Fibroblast of lung (primary cell): ENCODE results near the gene GLCCI1. TPM values are rescaled to one million over a fixed set of nuclear protein-coding genes. Genes with fewer than 3 reads are reported as not detected.
A peak's percentile ranks its signal among the peaks of the same experiment; 100 is the strongest.

Experiments
- DNase-seq, 2 donors: peaks; one replicate each; pipeline versions ENCODE4 v3.0.0 to v3.0.0-alpha.2; 2010; ENCODE audit warnings: low read depth in 2 of 2
- H2AFZ ChIP-seq: 2 replicates; pipeline ENCODE4 v1.5.1; 2012; ENCODE audit warnings: low read length, control low read depth, inconsistent platforms
- H3K27ac ChIP-seq: 2 replicates; pipeline ENCODE4 v1.5.1; 2011; ENCODE audit warnings: low read length, control low read depth; ENCODE audit not compliant: insufficient read depth
- H3K27me3 ChIP-seq: 2 replicates; pipeline ENCODE4 v1.5.1; 2011; ENCODE audit warnings: mild to moderate bottlenecking, low read length; ENCODE audit not compliant: control insufficient read depth, insufficient read depth
- H3K36me3 ChIP-seq: 2 replicates; pipeline ENCODE4 v1.5.1; 2011; ENCODE audit warnings: low read length; ENCODE audit not compliant: control insufficient read depth, insufficient read depth
- H3K4me1 ChIP-seq: 2 replicates; pipeline ENCODE4 v1.5.1; 2011; ENCODE audit warnings: low read length; ENCODE audit not compliant: control insufficient read depth, insufficient read depth; ENCODE audit errors: extremely low read depth
- H3K4me2 ChIP-seq: 2 replicates; pipeline ENCODE4 v1.5.1; 2011; ENCODE audit warnings: low read length, control low read depth; ENCODE audit not compliant: insufficient read depth; ENCODE audit errors: extremely low read depth
- H3K4me3 ChIP-seq, 4 experiments: fragments of 200-600 bp in 1 of 4; sonication (generic) in 1 of 4; replicated peaks in 1 of 4; 2 replicates each; pipeline ENCODE4 v1.5.1; 2011 to 2016; ENCODE audit warnings: low read length in 4 of 4, low read depth in 3 of 4, mild to moderate bottlenecking in 3 of 4, control low read depth in 2 of 4, inconsistent platforms in 1 of 4, mixed read lengths in 1 of 4; ENCODE audit not compliant: insufficient read depth in 1 of 4; ENCODE audit errors: control extremely low read depth in 1 of 4
- H3K79me2 ChIP-seq: 2 replicates; pipeline ENCODE4 v1.5.1; 2012; ENCODE audit warnings: mild to moderate bottlenecking, low read length, inconsistent platforms; ENCODE audit not compliant: control insufficient read depth, insufficient read depth
- H3K9ac ChIP-seq: 2 replicates; pipeline ENCODE4 v1.5.1; 2011; ENCODE audit warnings: mild to moderate bottlenecking, low read length, control low read depth; ENCODE audit not compliant: insufficient read depth
- H3K9me3 ChIP-seq: 2 replicates; pipeline ENCODE4 v1.5.1; 2012; ENCODE audit warnings: low read depth, low read length; ENCODE audit not compliant: control insufficient read depth, insufficient read depth
- H4K20me1 ChIP-seq: 2 replicates; pipeline ENCODE4 v1.5.1; 2011; ENCODE audit warnings: low read length; ENCODE audit not compliant: control insufficient read depth, insufficient read depth; ENCODE audit errors: extremely low read depth
- CTCF ChIP-seq, 2 donors: IDR thresholded peaks in 1 of 2; conservative IDR thresholded peaks in 1 of 2; 1 replicate in 1 of 2; 2 replicates in 1 of 2; pipeline ENCODE4 v1.5.1; 2011 to 2012; ENCODE audit warnings: low read length in 2 of 2, control low read depth in 1 of 2, inconsistent platforms in 1 of 2, low read depth in 1 of 2, mild to moderate bottlenecking in 1 of 2
- EZH2 ChIP-seq: IDR thresholded peaks from 2 replicates; pipeline ENCODE4 v1.5.1; 2012; ENCODE audit warnings: low read length, control low read depth, mild to moderate bottlenecking; ENCODE audit errors: missing control alignments
- polyA plus RNA-seq, 2 donors: library from polyadenylated mRNA; depleted of rRNA in 1 of 2; stranded (reverse) in 1 of 2; unstranded in 1 of 2; fragments of >200 nt; gene quantifications; 2 replicates each; pipeline ENCODE4 v1.2.1, GENCODE V29; 2011 to 2012; ENCODE audit warnings: missing spikeins in 1 of 2
- total RNA-seq: library from RNA; depleted of rRNA; stranded (reverse); fragments of >200 nt; gene quantifications from 2 replicates; pipeline ENCODE4 v1.2.1, GENCODE V29; 2014

GLCCI1 gene
- total and polyA plus RNA-seq, 2 donors (not counting 1 experiment from before 2014, with no cell fraction given): 4.4 to 8.3 TPM

GRCh38 chr7:7988706-7989105 is 20.1 kb downstream of the GLCCI1 start:
- Histone ChIP-seq H3K9me3 (no peaks in the 10 kb centered on the region), H3K4me2 (no peak overlapping the region), H3K79me2 (no peaks in the 10 kb centered on the region), H3K36me3 (no peaks in the 10 kb centered on the region), H3K9ac (no peak overlapping the region), H3K27ac (no peak overlapping the region), H4K20me1 (no peaks in the 10 kb centered on the region), H3K27me3 (no peaks in the 10 kb centered on the region), H3K4me1 (no peaks in the 10 kb centered on the region), H3K4me3 (no peak overlapping the region), H2AFZ (no peak overlapping the region)
- TF ChIP-seq EZH2 (no peak), CTCF (conservative IDR thresholded peaks at IDR 0.05 in 1 of 2, IDR thresholded peaks at IDR 0.05 in 1 of 2; ENCODE audit: low read depth in 1 of 2, low read length in 2 of 2) (no peak)
- DNase-seq: no peak

DNA sequence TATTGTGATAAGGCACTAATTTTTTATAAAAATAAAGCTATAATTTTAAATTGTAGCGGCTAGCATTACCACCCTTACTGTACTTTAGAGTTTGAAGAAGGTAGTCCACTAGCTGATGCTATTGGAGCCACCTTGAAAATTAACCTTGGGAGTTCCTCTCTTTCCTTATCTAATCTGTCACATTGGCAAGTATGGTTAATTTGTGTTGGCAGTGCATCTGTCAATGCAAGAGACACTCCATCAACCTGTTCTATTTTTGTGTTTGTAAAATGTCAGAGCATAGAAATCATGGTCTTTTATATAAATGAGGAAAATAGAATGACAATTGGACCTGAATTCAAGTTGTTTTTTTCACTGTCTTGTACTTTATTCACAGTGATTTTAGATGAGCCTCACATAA is 20.5 kb downstream of the GLCCI1 start:
- no peak overlapping the region for H3K4me3 ChIP-seq
- no peak overlapping the region for H3K27ac ChIP-seq
- H4K20me1 ChIP-seq: no peaks in the 10 kb centered on the region
- H2AFZ ChIP-seq: no peak overlapping the region
- no peak for DNase-seq
- no peak overlapping the region for H3K4me2 ChIP-seq
- no peaks in the 10 kb centered on the region for H3K27me3 ChIP-seq
- no peak overlapping the region for H3K9ac ChIP-seq
- TF ChIP-seq EZH2 (no peak), CTCF (conservative IDR thresholded peaks at IDR 0.05 in 1 of 2, IDR thresholded peaks at IDR 0.05 in 1 of 2; ENCODE audit: low read depth in 1 of 2, low read length in 2 of 2) (no peak)
- no peaks in the 10 kb centered on the region for H3K36me3 ChIP-seq
- no peaks in the 10 kb centered on the region for H3K4me1 ChIP-seq
- H3K9me3 ChIP-seq: no peaks in the 10 kb centered on the region
- H3K79me2 ChIP-seq: no peaks in the 10 kb centered on the region

DNA sequence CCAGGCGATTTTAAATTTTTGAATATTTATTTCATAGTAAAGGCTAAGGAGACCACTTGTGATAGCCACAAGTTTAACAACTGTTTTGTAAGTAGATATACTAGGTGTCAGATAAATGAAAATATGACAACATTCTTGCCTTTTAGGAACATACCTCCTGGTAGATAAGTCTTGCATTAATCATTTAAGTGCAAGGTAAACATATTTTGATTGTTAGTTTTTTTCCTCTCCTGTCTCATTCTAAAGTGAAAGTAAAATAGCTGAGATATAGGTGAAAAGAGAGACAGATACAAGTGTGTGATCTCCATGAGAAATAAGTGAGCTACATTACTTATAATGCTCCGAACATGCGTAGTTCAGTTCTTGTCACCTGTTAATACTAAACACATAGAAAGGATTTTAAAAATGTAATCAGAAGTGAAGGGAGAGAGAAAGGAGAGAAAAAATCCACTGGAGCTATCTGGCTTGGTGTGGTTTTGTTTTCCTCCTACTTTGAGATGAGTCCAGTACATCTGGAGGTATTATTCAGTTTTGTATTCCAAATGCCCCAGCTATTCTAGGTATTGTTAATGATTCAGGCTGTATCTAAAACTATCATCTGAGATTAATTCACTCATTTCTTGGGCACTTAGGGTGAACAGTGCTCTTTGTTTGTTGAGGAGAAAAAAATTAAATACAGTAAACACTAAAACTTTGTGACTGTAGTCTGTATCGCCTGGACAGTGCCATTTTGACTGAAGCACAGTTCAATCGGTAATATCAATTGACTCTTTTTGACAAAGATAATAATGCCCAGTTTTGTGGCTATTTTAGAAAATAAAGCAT is 21.2 kb downstream of the GLCCI1 start:
- Histone ChIP-seq H3K36me3 (no peaks in the 10 kb centered on the region), H2AFZ (no peak overlapping the region), H3K4me3 (peak overlapping the region in 1 of 4 experiments; percentile 23), H3K27ac (no peak overlapping the region), H3K9ac (no peak overlapping the region), H4K20me1 (no peaks in the 10 kb centered on the region), H3K4me1 (no peaks in the 10 kb centered on the region), H3K79me2 (no peaks in the 10 kb centered on the region), H3K27me3 (no peaks in the 10 kb centered on the region), H3K9me3 (no peaks in the 10 kb centered on the region), H3K4me2 (peak overlapping the region; percentile 46)
- DNase-seq: no peak
- no peak for TF ChIP-seq EZH2
- TF ChIP-seq CTCF (conservative IDR thresholded peaks at IDR 0.05 in 1 of 2, IDR thresholded peaks at IDR 0.05 in 1 of 2; ENCODE audit: low read depth in 1 of 2, low read length in 2 of 2): no peak
